IPS-18c (cell line): Measurements from ENCODE around the gene KCNG2.
"Not testable (repeated sequence)": the region's sequence is repeated elsewhere in the genome, so short reads cannot be mapped to it uniquely, and the experiment has no call there.

Experiments used
- H3K4me3 ChIP-seq: 2 replicates; pipeline ENCODE4 v1.7.0; 2013; ENCODE audit warnings: low read depth, mild to moderate bottlenecking, low read length, moderate library complexity; ENCODE audit not compliant: insufficient read depth
- H3K9me3 ChIP-seq: one replicate; pipeline ENCODE4 v1.6.1; 2013; ENCODE audit warnings: mild to moderate bottlenecking, low read length, moderate library complexity; ENCODE audit not compliant: control insufficient read depth, insufficient read depth

The KCNG2 gene

DNA sequence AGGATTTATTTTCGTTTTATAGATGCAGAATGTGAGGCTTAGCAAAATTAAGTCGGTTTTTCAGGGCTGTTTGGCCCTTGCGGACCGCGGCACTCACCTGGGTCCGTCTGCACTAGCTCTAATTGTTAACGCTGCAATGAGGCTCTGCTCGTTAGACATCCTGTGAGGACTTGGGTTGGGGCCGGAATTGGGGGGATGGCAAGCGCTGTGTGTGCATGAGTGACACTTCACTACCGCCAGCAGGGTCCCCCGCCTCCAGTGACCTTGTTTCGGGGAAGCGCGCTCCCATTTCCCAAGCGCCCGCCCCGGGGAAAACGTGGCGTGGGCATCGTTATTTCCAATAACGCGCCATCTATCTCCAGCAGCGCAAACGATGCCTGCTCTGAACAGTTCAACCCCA lies 54.2 kb downstream of the KCNG2 start:
- Histone ChIP-seq H3K4me3 (no peak overlapping the region), H3K9me3 (no peaks in the 10 kb centered on the region)

DNA sequence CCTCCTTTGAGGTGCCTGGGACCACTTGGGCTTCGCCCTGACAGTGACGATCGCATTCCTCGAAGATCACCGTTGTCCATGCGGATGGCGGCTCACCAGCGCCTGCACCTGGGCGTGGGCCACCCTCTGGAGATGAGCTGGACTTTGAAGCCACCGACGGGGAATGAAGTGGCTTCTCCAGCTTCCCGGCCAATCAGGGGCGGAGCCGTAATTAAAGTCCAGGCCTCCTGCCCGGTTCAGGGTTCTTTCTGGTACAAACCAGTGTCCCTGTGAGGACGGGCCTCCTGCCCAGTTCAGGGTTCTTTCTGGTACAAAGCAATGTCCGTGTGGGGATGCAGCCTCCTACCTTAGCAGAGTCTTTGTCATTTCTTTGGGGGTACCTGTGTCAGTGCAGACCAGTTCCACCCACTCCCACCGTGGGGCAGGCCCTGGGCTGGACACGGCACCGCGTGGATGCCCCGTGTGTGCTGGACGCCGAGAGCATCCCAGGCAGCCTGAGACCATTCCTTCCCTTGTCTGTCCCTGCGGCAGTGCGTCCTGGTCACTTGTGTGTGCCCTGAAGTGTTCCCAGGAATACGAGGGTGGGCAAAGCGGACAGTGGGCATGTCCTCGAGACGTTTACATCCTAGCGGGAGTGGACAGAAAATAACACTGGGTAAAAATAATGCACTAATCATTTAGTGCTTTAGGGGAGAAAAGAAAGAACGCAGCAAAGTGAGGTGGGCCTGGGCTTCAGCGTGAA lies 55.0 kb downstream of the KCNG2 start:
- Histone ChIP-seq H3K4me3 (no peak overlapping the region), H3K9me3 (no peaks in the 10 kb centered on the region)

DNA sequence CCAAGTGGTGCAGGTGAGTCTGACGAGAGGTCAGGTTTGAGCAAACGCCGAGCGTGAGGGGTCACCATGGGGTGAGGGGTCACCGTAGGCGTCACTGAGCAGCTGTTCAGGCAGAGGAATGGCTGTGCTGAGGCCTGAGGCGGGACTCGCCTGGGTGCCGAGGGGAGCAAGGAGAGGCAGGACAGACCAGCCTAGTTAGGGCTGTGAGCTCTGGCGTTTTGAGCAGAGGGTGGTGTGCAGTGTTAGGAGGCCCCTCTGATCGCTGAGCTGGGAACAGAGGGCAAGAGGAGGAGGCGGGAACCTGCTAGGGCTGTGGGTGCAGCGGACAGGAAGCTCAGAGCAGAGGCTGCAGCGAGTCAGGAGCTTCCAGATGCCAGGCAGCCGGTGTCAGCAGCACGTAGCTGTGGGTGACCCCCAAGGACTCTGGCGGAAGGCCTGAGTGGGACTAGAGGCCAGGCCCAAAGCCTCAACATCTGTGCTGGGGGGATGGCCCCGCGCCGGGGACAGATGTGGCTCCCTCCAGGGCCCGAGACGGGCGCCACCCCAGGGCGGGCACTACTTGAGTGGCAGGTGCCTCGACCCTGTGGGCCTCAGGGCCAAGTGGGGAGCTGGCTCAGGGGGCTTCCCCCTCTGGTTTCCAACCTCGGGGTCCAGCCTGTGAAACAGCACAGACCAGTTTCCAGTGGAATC lies 55.7 kb downstream of the KCNG2 start:
- H3K4me3 ChIP-seq = no peak overlapping the region

DNA sequence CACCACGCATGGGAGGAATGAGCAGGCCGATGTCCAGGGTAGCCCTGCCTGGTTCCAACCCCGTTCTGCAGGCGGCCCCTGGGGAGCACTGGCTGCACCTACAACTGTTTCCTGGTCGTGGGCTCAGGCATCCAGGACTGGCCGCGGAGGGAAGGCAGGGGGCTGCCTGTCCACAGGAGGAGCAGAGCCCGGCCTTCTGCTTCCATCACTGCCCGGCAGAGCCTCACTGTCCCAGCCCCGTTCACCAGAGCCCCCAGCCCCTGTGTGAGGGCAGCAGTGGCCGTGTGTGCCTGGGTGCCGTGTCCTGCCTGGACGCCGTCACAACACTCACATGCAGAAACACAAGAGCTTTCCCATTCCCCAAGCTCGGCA lies 56.2 kb downstream of the KCNG2 start:
- Histone ChIP-seq H3K4me3 (no peak overlapping the region), H3K9me3 (no peaks in the 10 kb centered on the region)

More for the DNA sequence above, 55.7 kb downstream of the KCNG2 start:
- no peaks in the 10 kb centered on the region for H3K9me3 ChIP-seq

DNA sequence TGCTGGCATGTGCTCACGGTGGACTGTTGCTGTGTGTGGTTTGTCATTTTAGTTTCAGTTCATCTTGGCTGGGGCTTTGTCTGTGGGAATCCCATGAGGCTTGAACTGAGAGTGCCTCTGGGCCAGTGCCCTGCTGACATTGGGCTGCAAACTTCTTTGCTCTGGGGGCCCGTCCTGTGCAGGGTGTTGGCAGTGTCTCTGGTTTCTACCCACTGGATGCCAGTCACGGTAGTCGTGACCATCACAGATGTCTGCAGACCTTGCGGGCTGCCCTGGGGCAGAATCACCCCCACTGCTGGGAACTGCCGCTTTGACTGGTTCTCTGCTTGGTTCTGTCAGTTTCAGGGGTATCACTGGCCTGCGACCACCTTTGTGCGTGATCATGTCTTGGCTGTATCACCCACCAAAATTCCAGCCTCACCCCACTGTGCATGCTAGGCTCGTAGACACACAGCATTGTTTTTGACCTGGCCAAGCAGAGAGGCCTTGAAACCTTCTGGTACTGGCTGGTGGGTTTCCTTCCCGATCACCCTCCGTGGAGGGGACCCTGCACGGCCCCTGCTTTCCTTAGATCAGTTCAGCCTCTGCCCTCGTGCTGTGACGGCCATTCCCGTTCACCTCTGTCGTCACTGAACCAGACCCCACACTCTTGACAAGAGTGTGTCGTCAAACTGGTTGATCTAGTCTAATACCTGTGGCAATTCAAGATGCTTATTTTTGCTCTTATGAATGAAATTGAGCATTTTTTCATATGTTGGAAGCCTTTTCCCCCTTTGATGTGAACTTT lies 57.6 kb downstream of the KCNG2 start:
- Histone ChIP-seq H3K4me3 (no peak overlapping the region), H3K9me3 (no peaks in the 10 kb centered on the region)

DNA sequence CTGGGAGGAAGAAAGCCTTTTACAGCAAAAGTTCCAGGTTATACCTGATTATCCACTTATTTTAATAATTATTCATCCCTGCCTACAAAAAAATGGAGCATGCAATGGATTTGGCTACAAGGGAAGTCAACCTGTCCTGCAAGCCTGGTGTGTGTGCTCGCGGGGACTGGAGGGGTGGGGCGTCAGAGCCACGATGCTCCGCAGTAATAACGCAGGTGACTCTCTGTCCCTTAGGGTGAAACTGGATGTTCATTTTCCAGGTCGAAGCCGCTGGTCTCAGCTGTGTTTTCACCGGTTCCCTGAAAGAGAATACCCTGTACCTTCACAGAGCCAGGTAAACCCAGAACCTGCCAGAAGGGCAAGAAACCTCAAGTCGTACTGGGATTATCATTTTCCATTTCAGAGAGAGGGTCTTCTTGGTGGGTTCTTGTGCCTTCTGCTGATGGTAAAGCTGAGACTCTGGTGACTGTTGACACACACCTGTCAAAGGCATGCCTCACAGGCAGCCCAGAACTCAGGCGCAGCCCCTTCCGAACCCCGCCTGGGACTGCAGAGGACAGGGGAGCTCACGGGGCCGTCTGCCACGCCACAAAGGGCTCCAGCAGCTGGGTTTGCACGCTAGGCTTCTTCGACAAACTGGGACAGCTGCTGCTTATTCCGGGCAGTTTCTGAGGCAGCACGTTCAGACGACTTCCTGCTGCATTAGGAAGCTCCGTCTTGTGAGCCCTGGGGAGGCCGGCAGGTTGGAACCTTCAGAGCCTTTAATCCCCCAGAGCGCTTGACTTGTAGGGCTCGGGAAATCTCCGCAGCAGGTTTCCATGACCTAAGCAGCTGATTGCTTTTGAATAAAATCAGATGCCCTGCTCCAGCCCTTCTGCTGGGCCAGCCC lies 58.6 kb downstream of the KCNG2 start:
- H3K9me3 ChIP-seq = no peaks in the 10 kb centered on the region
- H3K4me3 ChIP-seq = no peak overlapping the region

DNA sequence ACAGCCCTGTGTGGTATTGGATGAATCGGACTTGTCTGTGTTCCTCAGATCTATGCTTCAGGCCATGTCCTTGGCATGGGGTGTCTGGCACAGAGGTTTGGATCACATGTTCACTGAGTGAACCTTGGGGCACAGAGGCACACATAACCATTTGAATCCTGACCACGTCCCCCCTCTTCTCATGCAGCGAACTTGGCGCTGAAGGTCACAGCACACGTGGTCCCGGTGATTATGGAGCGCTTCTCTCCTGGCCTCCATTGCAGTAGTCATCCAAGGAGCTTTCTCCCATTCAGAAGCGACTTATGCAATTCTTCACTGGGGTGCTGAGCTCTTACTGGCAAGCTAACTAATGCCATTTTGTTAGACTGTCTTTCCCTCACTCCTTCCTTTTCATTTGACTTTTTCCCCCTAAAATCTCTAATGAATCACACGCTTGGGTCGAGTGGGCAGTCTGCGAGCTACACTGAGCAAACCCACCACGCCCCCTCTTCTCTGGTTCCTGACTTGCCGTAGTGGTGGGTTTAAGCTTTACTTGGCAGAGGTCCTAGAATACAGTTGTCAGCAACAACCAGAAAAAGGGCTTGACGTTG lies 59.4 kb downstream of the KCNG2 start:
- no peak overlapping the region for H3K4me3 ChIP-seq
- no peaks in the 10 kb centered on the region for H3K9me3 ChIP-seq

DNA sequence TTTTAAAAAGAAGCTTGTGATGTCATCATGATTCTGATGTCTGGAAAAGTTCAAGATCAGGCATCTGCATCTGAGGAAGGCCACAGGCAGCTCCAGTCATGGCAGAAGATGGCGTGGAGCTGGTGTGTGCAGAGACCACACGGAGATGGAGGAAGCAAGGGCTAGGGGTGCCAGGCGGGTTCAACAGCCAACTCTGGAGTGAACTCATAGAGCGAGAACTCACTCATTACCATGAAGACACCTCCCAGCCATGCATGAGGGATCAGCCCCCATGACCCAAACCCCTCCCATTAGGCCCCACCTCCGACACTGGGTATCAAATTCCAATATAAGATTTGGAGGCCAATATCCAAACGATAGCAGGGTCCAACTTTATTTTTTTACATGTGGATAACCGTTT lies 61.6 kb downstream of the KCNG2 start:
- H3K4me3 ChIP-seq = no peak overlapping the region
- H3K9me3 ChIP-seq = no peaks in the 10 kb centered on the region

DNA sequence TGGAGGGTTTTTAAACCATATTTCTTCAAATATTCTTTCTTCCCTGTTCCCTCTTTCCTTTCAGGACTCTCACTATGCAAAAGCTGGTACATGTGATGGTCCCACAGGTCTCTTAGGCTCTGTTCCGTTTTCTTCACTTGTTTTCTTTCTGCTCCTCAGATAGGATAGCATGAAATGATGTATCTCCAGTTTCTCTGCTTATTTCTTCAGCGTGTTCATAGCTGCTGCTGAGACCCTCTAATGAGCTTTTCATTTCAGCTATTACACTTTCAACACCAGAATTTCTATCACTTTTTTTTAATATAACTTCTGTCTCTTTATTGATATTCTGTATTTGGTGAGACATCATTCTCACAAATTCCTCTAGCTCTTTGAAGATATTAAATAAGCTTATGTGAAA lies 63.9 kb downstream of the KCNG2 start:
- H3K9me3 ChIP-seq = no peaks in the 10 kb centered on the region
- H3K4me3 ChIP-seq = no peak overlapping the region

DNA sequence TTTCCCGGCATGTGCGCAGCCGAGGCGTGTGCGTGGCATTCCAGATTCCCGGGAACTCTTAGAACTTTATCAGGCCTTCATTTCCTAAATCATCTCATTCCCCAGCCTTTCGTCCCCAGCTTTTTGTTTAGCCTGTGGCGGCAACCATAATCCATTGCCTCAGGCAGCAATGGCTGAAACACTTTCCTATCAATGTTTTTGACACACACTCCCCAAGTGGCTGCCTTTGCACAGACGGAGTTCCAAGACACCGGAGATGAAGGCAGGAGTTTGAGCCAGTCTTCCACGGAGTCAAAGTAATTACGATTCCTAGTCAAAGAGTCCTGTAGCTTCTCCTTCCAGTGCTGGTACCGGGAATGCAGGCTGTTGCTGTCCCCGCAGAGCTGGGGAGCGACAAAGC lies 64.8 kb downstream of the KCNG2 start:
- no peak overlapping the region for H3K4me3 ChIP-seq
- no peaks in the 10 kb centered on the region for H3K9me3 ChIP-seq

DNA sequence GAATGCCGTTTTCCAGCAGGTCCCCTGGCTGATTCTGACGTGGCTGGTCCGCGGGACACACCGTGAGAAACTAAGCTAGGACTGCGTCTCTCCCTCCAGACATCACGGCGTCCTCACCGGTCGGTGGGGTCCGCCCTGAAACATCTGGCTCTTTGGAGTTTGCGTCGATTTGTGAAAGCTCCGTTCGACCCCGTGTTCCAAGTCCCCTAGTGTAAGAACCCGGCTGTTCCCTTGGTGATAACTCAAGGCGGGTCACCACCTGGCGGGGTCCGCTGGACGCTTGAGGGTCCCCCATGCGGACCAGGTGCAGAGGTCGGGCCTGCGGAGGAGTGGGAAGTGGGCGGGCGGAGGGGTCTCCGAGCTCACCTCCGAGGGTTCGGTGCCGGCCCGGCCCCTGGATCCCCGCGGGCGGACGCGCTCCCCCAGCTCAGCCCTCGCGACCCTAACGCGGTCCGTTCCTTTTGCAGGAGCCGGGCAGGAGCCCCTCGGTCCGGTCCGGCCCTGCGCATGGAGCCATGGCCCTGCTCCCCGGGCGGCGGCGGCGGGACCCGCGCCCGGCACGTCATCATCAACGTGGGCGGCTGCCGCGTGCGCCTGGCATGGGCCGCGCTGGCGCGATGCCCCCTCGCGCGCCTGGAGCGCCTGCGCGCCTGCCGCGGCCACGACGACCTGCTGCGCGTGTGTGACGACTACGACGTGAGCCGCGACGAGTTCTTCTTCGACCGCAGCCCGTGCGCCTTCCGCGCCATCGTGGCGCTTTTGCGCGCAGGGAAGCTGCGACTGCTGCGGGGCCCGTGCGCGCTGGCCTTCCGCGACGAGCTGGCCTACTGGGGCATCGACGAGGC lies 65.6 kb downstream of the KCNG2 start:
- Histone ChIP-seq H3K9me3 (no peaks in the 10 kb centered on the region), H3K4me3 (no peak overlapping the region)

DNA sequence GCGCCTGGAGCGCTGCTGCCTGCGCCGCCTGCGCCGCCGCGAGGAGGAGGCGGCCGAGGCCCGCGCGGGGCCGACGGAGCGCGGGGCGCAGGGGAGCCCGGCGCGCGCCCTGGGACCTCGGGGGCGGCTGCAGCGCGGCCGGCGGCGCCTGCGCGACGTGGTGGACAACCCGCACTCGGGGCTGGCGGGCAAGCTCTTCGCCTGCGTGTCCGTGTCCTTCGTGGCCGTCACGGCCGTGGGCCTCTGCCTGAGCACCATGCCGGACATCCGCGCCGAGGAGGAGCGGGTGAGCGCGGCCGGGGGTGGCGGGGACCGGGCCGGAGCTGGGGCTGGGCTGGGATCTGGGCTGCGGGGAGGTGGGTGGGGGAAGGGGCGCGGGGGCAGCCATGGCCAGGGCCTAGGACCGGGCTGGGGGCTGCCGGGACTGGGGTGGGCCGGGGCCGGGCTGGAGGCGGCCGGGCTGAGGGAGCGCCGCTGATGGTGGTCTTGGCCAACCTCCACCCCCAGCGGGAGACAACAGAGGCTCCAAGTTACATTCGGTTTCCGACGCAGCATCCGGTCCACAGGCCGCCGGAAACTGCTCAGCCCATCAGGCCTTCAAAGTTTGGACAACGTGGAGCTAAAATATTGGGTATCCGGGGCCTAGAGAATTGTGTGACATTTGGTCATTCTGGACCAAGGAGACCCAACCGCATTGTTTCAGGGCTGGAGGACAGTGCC lies 66.4 kb downstream of the KCNG2 start:
- H3K9me3 ChIP-seq = no peaks in the 10 kb centered on the region
- H3K4me3 ChIP-seq = no peak overlapping the region

DNA sequence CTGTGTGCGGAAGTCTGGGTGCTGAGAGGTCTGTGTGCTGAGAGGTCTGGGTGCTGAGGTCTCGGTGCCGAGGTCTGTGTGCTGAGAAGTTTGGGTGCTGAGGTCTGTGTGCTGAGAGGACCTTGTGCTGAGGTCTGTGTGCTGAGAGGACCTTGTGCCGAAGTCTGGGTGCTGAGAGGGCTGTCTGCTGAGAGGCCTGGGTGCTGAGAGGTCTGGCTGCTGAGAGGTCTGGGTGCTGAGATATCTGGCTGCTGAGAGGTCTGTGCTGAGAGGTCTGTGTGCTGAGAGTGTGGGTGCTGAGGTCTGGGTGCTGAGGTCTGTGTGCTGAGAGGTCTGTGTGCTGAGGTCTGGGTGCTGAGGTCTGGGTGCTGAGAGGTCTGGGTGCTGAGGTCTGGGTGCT lies 67.2 kb downstream of the KCNG2 start:
- not testable (repeated sequence) for H3K4me3 ChIP-seq, H3K9me3 ChIP-seq

DNA sequence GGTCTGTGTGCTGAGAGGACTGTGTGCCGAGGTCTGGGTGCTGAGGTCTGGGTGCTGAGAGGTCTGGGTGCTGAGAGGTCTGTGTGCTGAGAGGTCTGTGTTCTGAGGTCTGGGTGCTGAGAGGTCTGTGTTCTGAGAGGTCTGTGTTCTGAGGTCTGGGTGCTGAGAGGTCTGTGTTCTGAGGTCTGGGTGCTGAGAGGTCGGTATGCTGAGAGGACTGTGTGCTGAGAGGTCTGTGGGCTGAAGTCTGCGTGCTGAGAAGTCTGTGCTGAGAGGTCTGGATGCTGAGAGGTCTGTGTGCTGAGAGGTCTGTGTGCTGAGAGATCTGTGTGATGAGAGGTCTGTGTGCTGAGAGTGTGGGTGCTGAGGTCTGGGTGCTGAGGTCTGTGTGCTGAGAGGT lies 68.2 kb downstream of the KCNG2 start:
- not testable (repeated sequence) for H3K9me3 ChIP-seq, H3K4me3 ChIP-seq

DNA sequence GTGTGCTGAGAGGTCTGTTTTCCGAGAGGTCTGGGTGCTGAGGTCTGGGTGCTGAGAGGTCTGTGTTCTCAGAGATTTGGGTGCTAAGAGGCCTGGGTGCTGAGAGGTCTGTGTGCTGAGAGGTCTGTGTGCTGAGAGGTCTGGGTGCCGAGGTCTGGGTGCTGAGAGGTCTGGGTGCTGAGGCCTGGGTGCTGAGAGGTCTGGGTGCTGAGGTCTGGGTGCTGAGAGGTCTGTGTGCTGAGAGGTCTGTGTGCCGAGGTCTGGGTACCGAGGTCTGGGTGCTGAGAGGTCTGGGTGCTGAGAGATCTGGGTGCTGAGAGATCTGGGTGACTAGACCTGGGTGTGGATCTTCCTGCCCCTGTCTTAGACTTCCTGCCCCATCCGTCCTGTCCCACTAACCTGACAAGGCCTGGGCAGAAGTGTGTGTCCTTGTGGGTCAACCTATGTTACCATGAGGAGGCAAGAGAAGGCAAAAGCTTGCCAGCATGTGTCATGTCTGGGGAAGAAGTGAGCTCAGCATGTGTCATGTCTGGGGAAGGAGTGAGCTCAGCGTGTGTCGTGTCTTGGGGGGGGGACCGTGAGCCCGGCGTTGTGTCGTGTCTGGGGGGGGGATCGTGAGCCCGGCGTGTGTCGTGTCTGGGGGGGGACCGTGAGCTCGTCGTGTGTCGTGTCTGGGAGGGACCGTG lies 69.3 kb downstream of the KCNG2 start:
- no peaks in the 10 kb centered on the region for H3K9me3 ChIP-seq

More for the DNA sequence above, 69.3 kb downstream of the KCNG2 start:
- H3K4me3 ChIP-seq = no peak overlapping the region
